UCSD-AML1 (cell line): ENCODE results near the gene ATP2A2.
"Not testable (repeated sequence)": the region's sequence is repeated elsewhere in the genome, so short reads cannot be mapped to it uniquely, and the experiment has no call there.

Experiments used
- DNase-seq: peaks from one replicate; lab custom pipeline; 2025; ENCODE audit not compliant: unreplicated experiment; lab: John Stamatoyannopoulos, UW

The ATP2A2 gene

DNA sequence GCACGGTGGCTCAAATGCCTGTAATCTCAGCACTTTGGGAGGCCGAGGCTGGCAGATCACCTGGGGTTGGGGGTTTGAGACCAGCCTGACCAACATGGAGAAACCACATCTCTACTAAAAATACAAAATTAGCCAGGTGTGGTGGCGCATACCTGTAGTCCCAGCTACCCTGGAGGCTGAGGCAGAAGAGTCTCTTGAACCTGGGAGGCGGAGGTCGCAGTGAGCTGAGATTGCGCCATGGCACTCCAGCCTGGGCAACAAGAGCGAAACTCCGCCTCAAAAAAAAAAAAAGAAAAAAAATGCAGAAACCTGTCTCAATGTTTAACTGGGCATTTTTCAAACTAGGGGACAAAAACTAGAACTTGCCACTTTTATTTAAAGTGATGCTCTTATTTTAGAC is 59.2 kb downstream of the ATP2A2 start:
- not testable (repeated sequence) for DNase-seq

DNA sequence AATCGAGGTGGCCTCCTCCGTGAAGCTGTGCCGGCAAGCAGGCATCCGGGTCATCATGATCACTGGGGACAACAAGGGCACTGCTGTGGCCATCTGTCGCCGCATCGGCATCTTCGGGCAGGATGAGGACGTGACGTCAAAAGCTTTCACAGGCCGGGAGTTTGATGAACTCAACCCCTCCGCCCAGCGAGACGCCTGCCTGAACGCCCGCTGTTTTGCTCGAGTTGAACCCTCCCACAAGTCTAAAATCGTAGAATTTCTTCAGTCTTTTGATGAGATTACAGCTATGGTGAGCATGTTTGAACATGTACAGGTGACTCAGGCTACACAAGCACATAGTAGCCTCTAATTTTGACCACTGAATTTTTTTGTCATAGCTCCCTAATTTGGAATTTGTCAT is 59.7 kb downstream of the ATP2A2 start:
- no peak for DNase-seq

DNA sequence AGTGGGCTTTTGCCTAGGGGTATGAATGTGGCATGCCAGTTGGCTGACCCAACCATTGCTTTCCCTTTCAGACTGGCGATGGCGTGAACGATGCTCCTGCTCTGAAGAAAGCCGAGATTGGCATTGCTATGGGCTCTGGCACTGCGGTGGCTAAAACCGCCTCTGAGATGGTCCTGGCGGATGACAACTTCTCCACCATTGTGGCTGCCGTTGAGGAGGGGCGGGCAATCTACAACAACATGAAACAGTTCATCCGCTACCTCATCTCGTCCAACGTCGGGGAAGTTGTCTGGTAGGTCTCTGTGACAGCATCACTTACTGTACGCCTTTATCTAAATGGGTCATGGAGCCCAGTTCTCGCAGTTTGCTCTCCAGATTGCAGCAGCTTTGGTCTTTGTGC is 61.1 kb downstream of the ATP2A2 start:
- no peak for DNase-seq

DNA sequence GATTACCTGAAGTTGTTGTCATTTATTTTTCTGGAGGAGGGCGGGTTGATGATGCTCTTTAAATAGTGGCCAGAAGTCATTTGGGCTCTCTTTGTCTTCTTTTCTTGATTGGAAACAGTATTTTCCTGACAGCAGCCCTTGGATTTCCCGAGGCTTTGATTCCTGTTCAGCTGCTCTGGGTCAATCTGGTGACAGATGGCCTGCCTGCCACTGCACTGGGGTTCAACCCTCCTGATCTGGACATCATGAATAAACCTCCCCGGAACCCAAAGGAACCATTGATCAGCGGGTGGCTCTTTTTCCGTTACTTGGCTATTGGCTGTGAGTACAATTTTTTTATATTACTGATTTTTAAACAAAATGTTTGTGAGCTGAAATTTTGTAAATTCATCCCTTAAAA is 62.1 kb downstream of the ATP2A2 start:
- no peak for DNase-seq

DNA sequence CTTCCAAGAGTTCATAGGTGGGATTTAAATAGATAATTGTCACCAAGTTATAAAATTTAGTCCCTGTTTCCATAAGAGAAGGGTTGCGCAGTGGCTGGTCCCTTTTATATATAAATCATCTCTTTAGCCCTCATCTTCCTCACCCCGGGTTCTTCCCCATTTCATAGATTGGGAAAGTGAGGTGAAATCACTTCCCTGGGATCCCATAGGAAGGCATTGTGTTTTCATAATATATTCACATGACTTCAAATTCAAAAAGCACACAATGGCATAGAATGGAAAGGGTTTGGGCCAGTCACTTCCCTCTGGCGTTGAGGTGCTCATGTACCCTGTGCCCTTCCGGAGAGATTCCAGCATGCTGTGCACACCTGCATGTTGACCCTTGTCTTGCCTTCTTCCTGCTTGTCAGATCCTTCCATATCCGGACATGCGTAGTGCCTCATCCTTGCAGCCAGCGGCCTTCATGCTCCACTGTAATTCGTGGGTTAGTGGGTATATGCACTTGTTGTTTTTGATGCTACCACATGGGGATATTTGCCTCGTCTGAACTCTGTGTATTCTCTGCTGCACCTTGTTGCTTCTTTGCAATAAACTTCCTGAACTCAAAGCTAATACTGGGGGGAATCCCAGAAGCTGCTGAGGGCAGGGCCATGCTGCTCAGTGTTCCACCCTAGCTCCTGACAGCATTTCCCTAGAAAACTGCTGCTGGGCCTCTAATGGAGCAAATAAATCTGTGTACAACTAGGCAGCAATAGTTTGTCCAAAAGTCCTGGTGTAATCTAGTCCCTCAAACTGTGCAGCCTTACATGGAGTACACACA is 62.9 kb downstream of the ATP2A2 start:
- DNase-seq, result no peak

DNA sequence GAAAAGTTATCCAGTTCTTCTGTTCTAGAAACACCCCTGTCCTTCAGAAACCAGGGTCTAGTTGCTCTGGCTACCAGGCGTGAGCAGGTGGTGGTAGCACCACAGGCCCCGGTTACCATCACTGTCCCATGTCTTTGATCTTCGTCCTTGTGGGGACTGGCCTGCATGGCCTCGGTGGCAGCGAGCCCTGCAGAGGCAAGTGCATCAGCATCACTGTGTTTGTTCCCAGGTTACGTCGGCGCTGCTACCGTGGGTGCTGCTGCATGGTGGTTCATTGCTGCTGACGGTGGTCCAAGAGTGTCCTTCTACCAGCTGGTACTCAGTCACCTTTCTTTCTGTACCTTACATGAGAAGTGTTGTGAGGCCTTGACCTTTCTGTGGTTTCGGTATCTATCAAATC is 63.6 kb downstream of the ATP2A2 start:
- DNase-seq, result no peak

DNA sequence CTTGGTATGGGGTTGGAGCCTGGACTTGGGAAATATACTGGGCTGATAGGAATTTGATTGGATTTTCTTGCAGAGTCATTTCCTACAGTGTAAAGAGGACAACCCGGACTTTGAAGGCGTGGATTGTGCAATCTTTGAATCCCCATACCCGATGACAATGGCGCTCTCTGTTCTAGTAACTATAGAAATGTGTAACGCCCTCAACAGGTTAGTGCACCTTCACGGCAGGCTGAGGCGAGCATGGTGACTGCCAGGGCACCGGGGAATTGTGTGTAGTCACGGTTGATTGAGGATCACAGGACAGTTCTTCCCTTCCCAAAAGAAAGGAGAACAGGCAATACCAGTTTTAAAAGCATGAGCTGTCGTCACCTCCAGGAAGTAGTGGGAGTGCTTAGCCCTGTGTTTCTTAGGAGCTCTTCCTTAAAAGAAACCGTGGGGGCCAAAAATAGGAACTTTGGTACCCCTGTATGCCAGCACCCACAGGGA is 64.2 kb downstream of the ATP2A2 start:
- DNase-seq, result no peak

DNA sequence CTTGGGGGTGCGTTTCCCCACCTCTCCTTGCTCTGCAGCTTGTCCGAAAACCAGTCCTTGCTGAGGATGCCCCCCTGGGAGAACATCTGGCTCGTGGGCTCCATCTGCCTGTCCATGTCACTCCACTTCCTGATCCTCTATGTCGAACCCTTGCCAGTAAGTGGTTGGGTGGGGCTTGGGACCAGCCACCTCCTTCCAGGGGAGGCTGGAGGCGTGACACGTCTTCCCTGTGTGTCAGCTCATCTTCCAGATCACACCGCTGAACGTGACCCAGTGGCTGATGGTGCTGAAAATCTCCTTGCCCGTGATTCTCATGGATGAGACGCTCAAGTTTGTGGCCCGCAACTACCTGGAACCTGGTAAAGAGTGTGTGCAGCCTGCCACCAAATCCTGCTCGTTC is 64.9 kb downstream of the ATP2A2 start:
- DNase-seq, result no peak

DNA sequence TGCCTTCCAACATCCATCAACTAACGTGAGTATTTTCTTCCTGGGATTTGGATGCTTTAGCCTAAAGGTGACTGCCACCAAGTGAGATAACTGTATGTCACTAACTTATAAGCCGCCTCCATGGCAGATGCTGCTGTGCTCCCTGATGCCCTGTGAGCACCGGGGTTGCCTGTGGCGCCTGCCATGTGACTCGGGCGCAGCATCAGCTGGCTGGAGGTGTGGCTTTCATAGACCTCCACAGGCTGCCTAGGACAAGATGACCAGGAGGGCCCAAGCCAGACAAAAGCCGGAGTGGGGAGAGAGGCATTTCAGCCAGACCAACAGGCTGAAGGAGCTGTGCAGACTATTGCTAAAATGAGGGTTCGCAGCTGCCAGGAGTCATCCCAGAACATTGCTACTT is 66.7 kb downstream of the ATP2A2 start:
- DNase-seq, result no peak

DNA sequence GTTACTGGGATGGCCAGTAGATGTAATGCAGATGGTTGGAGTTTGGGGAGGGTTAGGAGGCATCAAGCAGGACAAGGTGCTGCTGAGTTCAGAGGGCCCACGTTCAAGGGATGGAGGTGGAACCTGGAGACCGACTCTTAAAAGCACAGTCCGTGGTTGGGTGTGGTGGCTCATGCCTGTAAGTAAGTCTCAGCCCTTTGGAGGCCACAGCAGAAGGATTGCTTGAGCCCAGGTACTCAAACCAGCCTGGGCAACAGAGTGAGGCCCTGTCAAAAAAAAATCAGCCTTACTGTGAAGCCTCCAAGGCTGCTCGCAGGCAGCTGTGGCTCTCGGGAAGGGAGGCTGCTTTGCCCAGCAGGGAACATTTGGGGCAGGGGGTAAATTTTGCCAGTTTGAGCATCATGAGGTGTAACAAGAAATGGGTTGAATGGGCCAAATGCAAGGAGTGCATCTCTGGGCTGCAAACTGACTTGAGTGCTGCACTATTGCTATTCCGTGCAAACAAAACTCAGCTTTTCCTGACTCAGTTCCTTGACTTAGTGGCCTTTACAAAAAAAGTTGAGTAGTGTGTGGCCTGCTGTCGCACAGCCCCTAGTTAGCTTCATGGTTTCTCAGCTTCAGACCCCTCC is 67.5 kb downstream of the ATP2A2 start:
- DNase-seq, result no peak

DNA sequence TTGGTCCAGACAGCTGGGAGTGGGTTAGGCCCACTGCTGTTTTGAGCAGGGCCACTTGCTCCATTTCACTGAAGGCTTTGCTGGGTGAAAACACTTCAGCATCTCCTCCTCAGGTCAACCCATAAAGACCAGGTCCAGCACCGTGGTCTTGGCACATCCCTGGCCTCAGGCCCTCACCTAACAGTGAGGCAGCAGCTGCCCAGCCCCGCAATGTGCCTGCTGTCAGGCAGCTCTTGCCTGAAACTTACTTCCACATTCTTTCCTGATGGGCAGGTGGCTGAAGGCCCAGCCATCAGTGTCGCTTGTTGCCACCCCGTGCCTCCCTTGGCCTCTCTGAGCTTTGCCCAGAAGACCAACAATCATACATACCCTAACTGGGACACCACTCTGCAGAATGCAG is 68.0 kb downstream of the ATP2A2 start:
- no peak for DNase-seq

DNA sequence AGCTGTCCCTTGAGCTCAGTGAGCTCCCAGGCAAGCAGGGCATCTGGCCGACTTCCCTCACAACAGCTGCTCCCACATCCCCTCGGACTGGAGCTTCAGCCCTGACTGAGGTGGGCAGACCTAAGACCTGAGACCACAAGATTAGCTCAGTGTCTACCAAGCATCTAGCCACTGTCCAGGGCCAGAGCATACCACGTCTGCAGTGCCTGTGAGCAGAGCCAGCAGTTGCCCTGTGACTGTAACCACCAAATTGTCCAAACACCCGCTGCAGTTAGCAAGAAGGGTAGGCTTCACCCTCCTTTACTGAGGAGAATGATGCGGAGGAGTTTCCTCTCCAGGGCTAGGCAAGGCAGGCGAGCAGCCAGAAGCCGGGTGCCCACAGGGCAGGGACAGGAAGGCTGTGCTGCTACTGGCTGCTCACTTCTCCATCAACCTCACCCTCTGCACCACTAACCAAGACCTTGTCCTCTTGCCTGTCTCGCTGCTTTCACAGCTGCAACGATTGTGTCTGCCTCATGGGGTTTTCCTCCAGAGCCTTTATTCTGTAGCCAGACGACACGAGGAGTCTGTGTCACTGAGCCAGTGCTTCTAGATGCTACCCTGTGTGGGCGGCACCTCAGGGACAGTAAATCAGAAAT is 68.6 kb downstream of the ATP2A2 start:
- peak; percentile 85 for DNase-seq

DNA sequence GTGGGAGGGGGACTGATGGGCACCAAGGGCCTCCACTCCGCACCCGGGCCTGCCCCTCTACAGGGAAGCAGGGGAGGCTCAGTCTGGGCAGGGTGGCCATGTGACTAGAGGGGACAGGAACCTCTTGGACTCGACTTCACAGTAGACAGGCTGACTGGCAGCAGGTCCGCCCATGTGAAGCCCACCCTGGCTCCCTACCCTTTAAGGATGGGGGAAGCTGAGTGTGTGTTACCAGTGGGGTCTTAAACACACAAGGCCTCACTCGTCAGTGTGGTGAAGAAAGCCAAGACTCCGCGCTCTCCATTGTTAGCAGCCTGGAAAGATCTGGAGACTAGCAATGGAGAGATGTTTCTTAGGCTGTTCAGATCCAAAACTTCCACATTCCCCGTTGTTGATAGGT is 70.1 kb downstream of the ATP2A2 start:
- no peak for DNase-seq

DNA sequence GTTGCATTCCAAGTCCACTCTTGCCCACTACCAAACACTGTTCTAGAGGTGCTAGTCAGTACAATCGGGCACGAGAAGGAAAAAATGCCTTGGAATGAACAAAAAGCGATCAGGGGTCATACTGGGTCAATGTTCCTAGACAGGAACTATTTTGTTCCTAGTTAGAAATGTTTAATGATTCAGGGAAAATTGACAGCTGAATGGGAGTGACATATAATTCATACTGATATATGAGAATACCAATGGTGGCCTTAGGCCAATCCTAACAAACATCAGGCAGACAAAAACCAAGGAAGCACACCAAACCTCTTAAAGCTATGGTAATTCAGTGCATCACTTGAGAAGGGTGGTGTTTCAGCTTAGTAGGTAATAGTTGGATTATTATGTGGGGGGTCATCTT is 71.4 kb downstream of the ATP2A2 start:
- DNase-seq, result no peak

DNA sequence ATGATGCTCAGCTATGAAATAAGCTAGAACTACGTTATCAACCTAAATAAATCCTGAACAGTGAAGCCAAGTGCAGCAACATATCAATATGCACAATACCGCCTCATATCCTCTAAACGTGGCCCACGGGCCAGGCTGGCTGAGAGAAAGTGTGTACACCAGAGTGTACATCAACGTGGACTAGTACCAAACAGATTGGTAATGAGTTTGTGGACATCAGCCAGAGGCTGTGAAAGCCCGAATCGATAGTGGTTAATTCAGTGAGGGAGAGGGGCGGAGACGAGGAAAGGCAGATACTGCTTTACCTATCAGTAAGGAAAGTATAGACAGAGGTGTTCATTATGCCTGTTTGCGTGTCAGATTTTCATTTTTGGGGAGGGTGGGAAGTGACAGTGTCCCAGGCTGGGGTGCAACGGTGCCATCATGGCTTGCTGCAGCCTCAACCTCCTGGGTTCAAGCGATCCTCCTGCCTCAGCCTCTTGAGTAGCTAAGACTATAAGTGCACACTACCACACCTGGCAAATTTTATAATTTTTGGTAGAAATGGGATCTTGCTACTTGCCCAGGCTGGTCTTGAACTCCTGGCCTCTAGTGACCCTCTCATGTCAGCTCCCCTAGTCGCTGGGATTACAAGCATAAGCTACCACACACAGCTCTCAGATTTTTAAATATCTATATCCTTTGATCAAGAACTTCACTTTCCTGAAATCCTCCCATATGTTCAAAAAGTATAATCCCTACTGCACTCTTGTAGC is 72.3 kb downstream of the ATP2A2 start:
- no peak for DNase-seq

DNA sequence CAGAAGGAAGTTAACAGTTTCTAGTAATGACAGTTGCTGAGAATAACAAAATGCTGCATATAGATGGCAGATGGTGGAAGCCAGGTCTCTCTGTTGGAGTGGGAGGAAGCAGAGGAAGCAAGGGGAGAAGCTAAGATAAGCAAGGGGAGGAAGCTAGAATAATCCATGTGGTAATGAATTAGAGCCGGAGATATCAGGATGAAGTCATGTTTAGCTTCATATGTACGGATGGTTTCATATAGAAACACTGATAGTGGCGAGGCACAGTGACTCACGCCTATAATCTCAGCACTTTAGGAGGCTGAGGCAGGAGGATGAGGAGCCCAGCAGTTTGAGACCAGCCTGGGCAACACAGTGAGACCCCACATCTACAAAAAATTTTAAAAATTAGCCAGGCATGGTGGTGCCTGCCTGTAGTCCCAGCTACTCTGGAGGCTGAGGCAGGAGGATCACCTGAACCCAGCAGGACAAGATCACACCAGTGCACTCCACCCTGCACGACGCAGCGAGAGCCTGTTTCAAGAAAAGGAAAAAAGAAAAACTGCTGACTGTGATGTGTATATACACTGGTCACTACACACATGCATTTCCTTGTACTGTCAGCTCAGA is 73.2 kb downstream of the ATP2A2 start:
- peak; percentile 39 for DNase-seq

DNA sequence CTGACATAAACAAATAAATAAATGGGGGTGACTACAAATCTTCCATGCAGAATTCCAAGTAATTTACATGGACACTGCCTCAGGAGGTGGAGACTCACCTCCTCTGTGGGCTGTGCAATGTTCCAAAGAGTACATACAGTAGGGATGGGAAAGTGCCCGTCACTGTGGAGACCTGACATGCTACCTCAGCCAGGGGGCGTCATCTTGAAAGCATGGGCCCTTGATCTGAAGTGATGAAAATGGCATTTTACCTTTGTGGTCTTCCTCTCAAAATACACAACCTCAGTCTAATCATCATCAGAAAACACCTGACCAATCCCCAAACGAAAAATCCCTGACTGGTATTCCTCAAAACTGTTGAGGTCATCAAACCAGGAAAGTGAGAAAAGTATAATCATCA is 74.0 kb downstream of the ATP2A2 start:
- no peak for DNase-seq

DNA sequence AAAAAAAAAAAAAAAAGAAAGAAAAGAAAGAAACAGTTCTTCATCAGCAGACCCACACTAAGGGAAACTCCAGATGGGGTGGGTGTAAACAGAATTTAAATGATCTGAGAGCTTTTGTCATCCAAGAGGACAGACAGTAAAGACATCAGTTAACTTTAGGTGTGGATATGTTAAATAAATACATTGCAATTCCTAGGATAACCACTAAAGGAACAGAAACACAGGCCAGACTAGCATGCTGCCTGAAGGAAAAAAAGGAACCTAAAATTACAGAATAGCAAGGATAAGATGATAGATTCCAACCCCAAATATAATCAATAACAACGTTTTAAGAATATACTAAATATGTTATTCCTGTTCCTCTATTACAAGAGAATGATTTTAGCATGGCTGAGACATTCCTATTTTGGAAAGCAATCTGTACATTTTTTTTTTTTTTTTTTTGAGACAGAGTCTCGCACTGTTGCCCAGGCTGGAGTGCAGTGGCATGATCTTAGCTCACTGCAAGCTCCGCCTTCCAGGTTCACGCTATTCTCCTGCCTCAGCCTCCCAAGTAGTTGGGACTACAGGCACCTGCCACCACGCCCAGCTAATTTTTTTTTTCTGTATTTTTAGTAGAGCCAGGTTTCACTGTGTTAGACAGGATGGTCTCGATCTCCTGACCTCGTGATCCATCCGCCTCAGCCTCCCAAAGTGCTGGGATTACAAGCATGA is 77.5 kb downstream of the ATP2A2 start:
- DNase-seq, result not testable (repeated sequence)

DNA sequence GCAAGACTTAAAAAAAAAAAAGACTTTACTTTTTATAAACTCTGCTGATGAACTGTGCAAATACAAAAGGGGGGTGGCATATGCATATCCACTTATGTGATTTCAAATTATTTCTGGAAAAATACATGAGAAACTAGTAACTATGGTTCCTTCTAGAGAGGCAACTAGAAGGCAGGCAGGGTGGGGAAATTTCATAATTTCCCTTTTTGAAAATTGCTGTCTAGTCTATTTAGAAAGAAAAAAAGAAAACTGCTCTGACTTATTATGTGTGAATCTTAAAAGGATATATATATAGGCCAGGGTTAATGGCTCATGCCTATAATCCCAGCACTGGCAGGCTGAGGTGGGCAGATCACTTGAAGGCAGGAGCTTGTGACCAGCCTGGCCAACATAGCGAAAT is 80.2 kb downstream of the ATP2A2 start:
- DNase-seq, result no peak
